Kidney (tissue), 14 donors: Measurements from ENCODE around the gene ZC3H7A. TPM values are rescaled to one million over a fixed set of nuclear protein-coding genes. Genes with fewer than 3 reads are reported as not detected.

ENCODE experiments used
- DNase-seq, 5 donors: peaks; one replicate each; pipeline ENCODE4 v3.0.0-alpha.2; 2013 to 2020
- FAIRE-seq: peaks from 2 replicates; lab custom pipeline; 2012; peaks lifted over from hg19 to GRCh38; lab: Jason Lieb, UNC
- H3K27ac ChIP-seq, 2 donors: one replicate each; pipeline ENCODE4 v1.7.0; 2013; ENCODE audit warnings: low read depth in 2 of 2, low read length in 2 of 2, inconsistent platforms in 1 of 2
- H3K27me3 ChIP-seq: one replicate; pipeline ENCODE4 v1.7.1; 2013; ENCODE audit warnings: low read length, inconsistent platforms; ENCODE audit not compliant: control insufficient read depth, insufficient read depth
- H3K36me3 ChIP-seq, 3 donors: one replicate each; pipeline versions ENCODE4 v1.7.0 to v1.7.1; 2013; ENCODE audit warnings: low read length in 3 of 3, control low read depth in 1 of 3, inconsistent platforms in 1 of 3; ENCODE audit not compliant: insufficient read depth in 3 of 3, control insufficient read depth in 2 of 3
- H3K4me1 ChIP-seq, 3 donors: one replicate each; pipeline versions ENCODE4 v1.7.0 to v1.7.1; 2013; ENCODE audit warnings: low read length in 3 of 3, inconsistent platforms in 1 of 3, low read depth in 1 of 3; ENCODE audit not compliant: control insufficient read depth in 2 of 3, insufficient read depth in 2 of 3
- H3K4me3 ChIP-seq, 3 donors: one replicate each; pipeline versions ENCODE4 v1.7.0 to v1.8.1; 2013; ENCODE audit warnings: low read length in 3 of 3, control low read depth in 1 of 3, inconsistent platforms in 1 of 3
- H3K9ac ChIP-seq, 3 donors: one replicate each; pipeline versions ENCODE4 v1.7.0 to v1.7.1; 2013; ENCODE audit warnings: low read length in 3 of 3, control low read depth in 1 of 3, inconsistent platforms in 1 of 3
- H3K9me3 ChIP-seq, 3 donors: one replicate each; pipeline versions ENCODE4 v1.7.0 to v1.7.1; 2013; ENCODE audit warnings: low read length in 3 of 3, control low read depth in 1 of 3, inconsistent platforms in 1 of 3; ENCODE audit not compliant: control insufficient read depth in 2 of 3, insufficient read depth in 1 of 3
- intact Hi-C: fragments of 100-400 bp; cut with DNase I; formaldehyde crosslinking; loops from one replicate; pipeline ENCODE4 v1.11.1; 2022
- polyA plus RNA-seq: library from polyadenylated mRNA; stranded (reverse); fragments of 350-450 nt; fragmentation: Illumina TruSeq; extraction: RNeasy Lipid Tissue Mini Kit (QIAGEN cat#74804); gene quantifications from one replicate; pipeline ENCODE4 v1.2.3, GENCODE V29; 2014; ENCODE audit warnings: low read depth, low replicate concordance; ENCODE audit not compliant: insufficient read depth
- total RNA-seq: library from RNA; stranded (reverse); fragmentation: NEBNext Ultra II Directional; extraction: Animal tissue kit (Norgen Biotek cat#: 25700); gene quantifications from one replicate; pipeline ENCODE4 v1.2.1, GENCODE V29; 2021
- TF ChIP-seq, protein P1 (sequence below): IDR thresholded peaks from 3 replicates; pipeline ENCODE4 v1.5.1; 2012; ENCODE audit warnings: mild to moderate bottlenecking, moderate library complexity, borderline replicate concordance; ENCODE audit not compliant: insufficient read depth; ENCODE audit errors: extremely low read depth
- donor health status: control.
- donor health status: control.
- donor health status: control.
- donor health status: control.
- donor health status: control.
- donor health status: DM: yes; HTN: yes; CAD: no.
- donor health status: Normal renal cell carcinoma (clear cell type).

The ZC3H7A gene
- total and polyA plus RNA-seq, 2 donors from 2014 or later: 23.8 to 59.5 TPM

DNA sequence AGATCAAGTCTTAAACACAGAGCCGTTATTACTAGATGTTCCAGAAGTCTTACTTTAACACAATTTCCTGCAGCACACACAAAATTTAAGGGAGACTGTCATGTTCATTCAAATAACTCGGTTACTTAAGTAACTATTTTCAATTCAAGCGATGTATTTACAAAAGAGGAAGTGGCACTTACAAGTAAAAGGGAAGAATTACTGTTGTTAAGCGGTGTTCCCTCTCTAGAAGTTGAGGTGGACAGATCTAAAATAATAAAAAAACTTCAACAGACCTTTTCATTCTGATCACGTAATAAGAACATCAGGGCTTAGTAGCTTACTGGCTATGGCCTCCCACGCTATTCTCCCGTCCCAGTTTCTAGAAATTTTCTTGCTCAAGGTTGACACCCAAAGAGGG is 28.2 kb downstream of the ZC3H7A start:
- H3K4me3 ChIP-seq: no peak overlapping the region
- no peak overlapping the region for H3K27ac ChIP-seq
- TF ChIP-seq, protein P1, sequence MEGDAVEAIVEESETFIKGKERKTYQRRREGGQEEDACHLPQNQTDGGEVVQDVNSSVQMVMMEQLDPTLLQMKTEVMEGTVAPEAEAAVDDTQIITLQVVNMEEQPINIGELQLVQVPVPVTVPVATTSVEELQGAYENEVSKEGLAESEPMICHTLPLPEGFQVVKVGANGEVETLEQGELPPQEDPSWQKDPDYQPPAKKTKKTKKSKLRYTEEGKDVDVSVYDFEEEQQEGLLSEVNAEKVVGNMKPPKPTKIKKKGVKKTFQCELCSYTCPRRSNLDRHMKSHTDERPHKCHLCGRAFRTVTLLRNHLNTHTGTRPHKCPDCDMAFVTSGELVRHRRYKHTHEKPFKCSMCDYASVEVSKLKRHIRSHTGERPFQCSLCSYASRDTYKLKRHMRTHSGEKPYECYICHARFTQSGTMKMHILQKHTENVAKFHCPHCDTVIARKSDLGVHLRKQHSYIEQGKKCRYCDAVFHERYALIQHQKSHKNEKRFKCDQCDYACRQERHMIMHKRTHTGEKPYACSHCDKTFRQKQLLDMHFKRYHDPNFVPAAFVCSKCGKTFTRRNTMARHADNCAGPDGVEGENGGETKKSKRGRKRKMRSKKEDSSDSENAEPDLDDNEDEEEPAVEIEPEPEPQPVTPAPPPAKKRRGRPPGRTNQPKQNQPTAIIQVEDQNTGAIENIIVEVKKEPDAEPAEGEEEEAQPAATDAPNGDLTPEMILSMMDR: no peak
- H3K36me3 ChIP-seq: peaks cover 21 to 54% (median 42%) of the 10 kb centered on the region in 3 donors
- intact Hi-C loops: no loop called here
- no peak for DNase-seq
- no peak for FAIRE-seq
- H3K9ac ChIP-seq: no peak overlapping the region
- peaks cover 0 to 2% (median 0%) of the 10 kb centered on the region in 3 donors for H3K4me1 ChIP-seq
- H3K27me3 ChIP-seq: no peaks in the 10 kb centered on the region
- no peaks in the 10 kb centered on the region for H3K9me3 ChIP-seq

DNA sequence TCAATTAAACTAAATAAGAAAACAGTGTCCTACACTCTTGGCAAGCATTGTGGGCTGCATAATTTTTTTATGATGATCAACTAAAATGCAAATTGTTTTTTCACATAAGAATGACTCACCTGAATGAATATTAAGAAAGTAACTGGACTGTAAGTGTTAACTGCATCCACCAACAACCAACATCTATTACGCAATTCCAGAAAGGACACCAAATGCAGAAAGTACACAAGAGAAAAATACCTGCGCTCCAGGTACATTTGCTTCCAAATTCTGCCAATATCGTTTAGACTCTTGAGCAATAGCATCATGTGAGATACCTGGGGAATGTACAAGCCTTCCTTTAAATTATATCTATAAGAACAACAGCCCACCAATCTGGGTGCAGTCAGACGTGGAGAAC is 34.6 kb downstream of the ZC3H7A start:
- DNase-seq: no peak
- Histone ChIP-seq H3K27me3 (no peaks in the 10 kb centered on the region), H3K4me3 (no peak overlapping the region), H3K4me1 (peaks cover 3 to 22% (median 17%) of the 10 kb centered on the region in 3 donors), H3K27ac (no peak overlapping the region), H3K9ac (no peak overlapping the region), H3K9me3 (no peaks in the 10 kb centered on the region), H3K36me3 (peaks cover 23 to 35% (median 34%) of the 10 kb centered on the region in 3 donors)
- no peak for FAIRE-seq
- TF ChIP-seq, protein P1: no peak
- intact Hi-C loops: no loop called here

DNA sequence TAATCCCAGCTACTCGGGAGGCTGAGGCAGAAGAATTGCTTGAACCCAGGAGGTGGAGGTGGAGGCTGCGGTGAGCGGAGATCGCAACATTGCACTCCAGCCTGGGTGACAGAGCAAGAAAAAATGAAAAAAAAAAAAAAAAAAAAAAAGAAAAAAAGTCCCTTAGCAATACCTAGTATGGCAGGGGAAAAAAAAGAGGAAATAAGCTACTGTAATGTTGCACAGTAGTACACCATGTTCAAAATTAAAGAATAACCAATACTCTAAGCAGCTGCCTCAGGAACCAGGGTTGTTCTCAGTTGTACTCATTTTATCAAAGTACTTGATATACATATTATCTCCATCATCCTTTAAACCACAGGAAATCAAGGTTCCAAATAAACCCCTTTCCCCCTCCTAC is 37.1 kb downstream of the ZC3H7A start:
- intact Hi-C loops: no loop called here
- H3K36me3 ChIP-seq: peaks cover 21 to 33% (median 24%) of the 10 kb centered on the region in 3 donors
- no peaks in the 10 kb centered on the region for H3K27me3 ChIP-seq
- no peak for DNase-seq
- H3K27ac ChIP-seq: no peak overlapping the region
- peaks cover 3 to 23% (median 16%) of the 10 kb centered on the region in 3 donors for H3K4me1 ChIP-seq
- TF ChIP-seq, protein P1: no peak
- no peaks in the 10 kb centered on the region for H3K9me3 ChIP-seq
- H3K4me3 ChIP-seq: no peak overlapping the region
- H3K9ac ChIP-seq: no peak overlapping the region
- FAIRE-seq: no peak

DNA sequence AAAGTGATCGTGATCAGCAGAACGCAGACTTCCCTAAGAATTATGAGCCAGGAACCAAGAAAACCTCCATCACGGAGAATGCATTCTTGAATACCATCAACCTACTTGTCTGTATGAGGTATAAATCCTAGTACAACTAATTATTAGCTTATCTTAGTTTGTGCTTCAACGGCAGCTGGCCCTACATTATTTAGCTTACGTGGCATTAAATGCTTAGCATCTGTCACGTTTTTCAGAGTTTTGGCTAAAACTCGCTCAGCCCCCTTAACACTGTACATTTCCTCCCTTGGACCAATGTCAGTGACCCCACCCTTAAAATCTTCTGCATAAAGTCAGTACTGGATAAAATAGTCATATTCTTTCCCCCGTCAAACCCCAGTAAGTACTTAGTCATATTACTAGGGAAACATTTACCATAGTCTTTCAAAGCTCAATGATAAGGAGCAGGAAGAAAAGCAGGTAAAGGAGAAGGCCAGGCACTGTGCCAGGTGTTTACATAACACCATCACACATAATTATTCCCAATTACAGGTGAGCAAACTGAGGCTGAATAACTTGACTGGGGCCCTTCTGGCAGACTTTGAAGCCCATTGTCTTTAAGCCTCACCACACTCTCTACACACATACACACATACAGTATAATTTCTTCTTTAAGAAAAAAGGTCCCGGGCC is 37.8 kb downstream of the ZC3H7A start:
- no peak overlapping the region for H3K9ac ChIP-seq
- no peaks in the 10 kb centered on the region for H3K9me3 ChIP-seq
- DNase-seq (no peak), FAIRE-seq (no peak)
- H3K27ac ChIP-seq: peak overlapping the region; percentile 36 to 74
- H3K4me3 ChIP-seq: no peak overlapping the region
- intact Hi-C loops: no loop called here
- TF ChIP-seq, protein P1: no peak
- H3K27me3 ChIP-seq: no peaks in the 10 kb centered on the region
- H3K4me1 ChIP-seq: peaks cover 3 to 23% (median 16%) of the 10 kb centered on the region in 3 donors
- peaks cover 21 to 33% (median 24%) of the 10 kb centered on the region in 3 donors for H3K36me3 ChIP-seq
